ENCODE data around the gene FBN2. TPM values are rescaled to one million over a fixed set of nuclear protein-coding genes. Genes with fewer than 3 reads are reported as not detected.

The FBN2 gene
- total RNA-seq, 1 donor from 2014 or later = 25.2 TPM

GRCh38 chr5:128345247-128345646 lies 192.8 kb downstream of the FBN2 start:
- Histone ChIP-seq H3K36me3 (ENCODE audit: control insufficient read depth, insufficient read depth, low read length) (no peaks in the 10 kb centered on the region), H3K27me3 (ENCODE audit: control insufficient read depth, insufficient read depth, low read length) (no peaks in the 10 kb centered on the region), H3K4me3 (ENCODE audit: low read depth, low read length) (no peak overlapping the region)
- DNase-seq (ENCODE audit: low read depth) = no peak
- no peak for TF ChIP-seq CTCF (IDR thresholded peaks at IDR 0.05; ENCODE audit: insufficient read depth, low read length, poor library complexity, severe bottlenecking)

GRCh38 chr5:128343168-128343567 lies 194.9 kb downstream of the FBN2 start:
- DNase-seq (ENCODE audit: low read depth) = no peak
- Histone ChIP-seq H3K27me3 (ENCODE audit: control insufficient read depth, insufficient read depth, low read length) (no peaks in the 10 kb centered on the region), H3K36me3 (ENCODE audit: control insufficient read depth, insufficient read depth, low read length) (no peaks in the 10 kb centered on the region), H3K4me3 (ENCODE audit: low read depth, low read length) (no peak overlapping the region)
- no peak for TF ChIP-seq CTCF (IDR thresholded peaks at IDR 0.05; ENCODE audit: insufficient read depth, low read length, poor library complexity, severe bottlenecking)

GRCh38 chr5:128341056-128341455 lies 197.0 kb downstream of the FBN2 start:
- no peaks in the 10 kb centered on the region for H3K27me3 ChIP-seq (ENCODE audit: control insufficient read depth, insufficient read depth, low read length)
- no peaks in the 10 kb centered on the region for H3K36me3 ChIP-seq (ENCODE audit: control insufficient read depth, insufficient read depth, low read length)
- no peak for DNase-seq (ENCODE audit: low read depth)

GRCh38 chr5:128340648-128341047 lies 197.4 kb downstream of the FBN2 start:
- Histone ChIP-seq H3K4me3 (ENCODE audit: low read depth, low read length) (no peak overlapping the region), H3K36me3 (ENCODE audit: control insufficient read depth, insufficient read depth, low read length) (no peaks in the 10 kb centered on the region), H3K27me3 (ENCODE audit: control insufficient read depth, insufficient read depth, low read length) (no peaks in the 10 kb centered on the region)
- TF ChIP-seq CTCF (IDR thresholded peaks at IDR 0.05; ENCODE audit: insufficient read depth, low read length, poor library complexity, severe bottlenecking) = no peak
- no peak for DNase-seq (ENCODE audit: low read depth)

More at GRCh38 chr5:128341056-128341455, 197.0 kb downstream of the FBN2 start:
- no peak overlapping the region for H3K4me3 ChIP-seq (ENCODE audit: low read depth, low read length)
- no peak for TF ChIP-seq CTCF (IDR thresholded peaks at IDR 0.05; ENCODE audit: insufficient read depth, low read length, poor library complexity, severe bottlenecking)

- no peaks in the 10 kb centered on the region for H3K36me3 ChIP-seq (ENCODE audit: control insufficient read depth, insufficient read depth, low read length)
- no peak for DNase-seq (ENCODE audit: low read depth)
- no peak overlapping the region for H3K4me3 ChIP-seq (ENCODE audit: low read depth, low read length)
- no peaks in the 10 kb centered on the region for H3K27me3 ChIP-seq (ENCODE audit: control insufficient read depth, insufficient read depth, low read length)
- TF ChIP-seq CTCF (IDR thresholded peaks at IDR 0.05; ENCODE audit: insufficient read depth, low read length, poor library complexity, severe bottlenecking) = no peak
Observed at GRCh38 chr5:128339585-128339984, 198.5 kb downstream of the FBN2 start.

GRCh38 chr5:128338649-128339048 lies 199.4 kb downstream of the FBN2 start:
- Histone ChIP-seq H3K4me3 (ENCODE audit: low read depth, low read length) (no peak overlapping the region), H3K36me3 (ENCODE audit: control insufficient read depth, insufficient read depth, low read length) (no peaks in the 10 kb centered on the region), H3K27me3 (ENCODE audit: control insufficient read depth, insufficient read depth, low read length) (no peaks in the 10 kb centered on the region)
- DNase-seq (ENCODE audit: low read depth) = no peak
- no peak for TF ChIP-seq CTCF (IDR thresholded peaks at IDR 0.05; ENCODE audit: insufficient read depth, low read length, poor library complexity, severe bottlenecking)

Measured in kidney epithelial cell (primary cell).